ENCODE results near the gene USP17L26.

Gene USP17L26

GRCh38 chr4:9384126-9384525, 49.7 kb downstream of the USP17L26 start:
- no peaks in the 10 kb centered on the region for H3K27me3 ChIP-seq (replicated peaks; ENCODE audit: control insufficient read depth, insufficient read depth, low read length)
- no peaks in the 10 kb centered on the region for H3K4me1 ChIP-seq (ENCODE audit: control insufficient read depth, insufficient read depth, low read length)
- no peaks in the 10 kb centered on the region for H3K9me3 ChIP-seq (ENCODE audit: control insufficient read depth, low read length)
- no peak overlapping the region for H3K4me3 ChIP-seq (ENCODE audit: low read length)
- H3K36me3 ChIP-seq (ENCODE audit: control insufficient read depth, insufficient read depth, low read length, severe bottlenecking): no peaks in the 10 kb centered on the region
- DNase-seq (ENCODE audit: low read depth): no peak
- H3K9ac ChIP-seq (ENCODE audit: low read length): no peak overlapping the region

Data from adipocyte (in vitro differentiated cells).